H1 (cell line): ENCODE results near the gene ARCN1.

Experiments
- BACH1 ChIP-seq: IDR thresholded peaks from 2 replicates; pipeline ENCODE4 v1.6.1; 2012; ENCODE audit warnings: low read length, improper control_type of control experiment
- CHD1 ChIP-seq: IDR thresholded peaks from 2 replicates; pipeline ENCODE4 v1.6.1; 2012; ENCODE audit warnings: low read depth, low read length, improper control_type of control experiment
- KDM5A ChIP-seq: fragments of 200-600 bp; IDR thresholded peaks from 2 replicates; pipeline ENCODE4 v1.7.1; 2012; ENCODE audit warnings: mild to moderate bottlenecking, low read length, inconsistent platforms, mixed read lengths
- POLR2A ChIP-seq, 2 experiments: IDR thresholded peaks; 1 replicate in 1 of 2; 2 replicates in 1 of 2; pipeline ENCODE4 v1.6.1; 2011; ENCODE audit warnings: low read depth in 2 of 2, low read length in 2 of 2, mild to moderate bottlenecking in 2 of 2; ENCODE audit errors: control extremely low read depth in 1 of 2
- RXRA ChIP-seq: IDR thresholded peaks from 2 replicates; pipeline ENCODE4 v1.6.1; 2011; ENCODE audit warnings: low read depth, mild to moderate bottlenecking, low read length, moderate library complexity; ENCODE audit not compliant: insufficient read depth

GRCh38 chr11:118574636-118575035 is 2.4 kb downstream of the ARCN1 start:
- TF ChIP-seq KDM5A (no peak), POLR2A (IDR thresholded peaks at IDR 0.05; ENCODE audit: control extremely low read depth in 1 of 2, low read depth in 2 of 2, low read length in 2 of 2) (no peak), CHD1 (no peak), BACH1 (no peak), RXRA (no peak)
